Dedifferentiated amniotic fluid mesenchymal stem cell (primary cell): ENCODE results near the gene CEP43.
"Not testable (repeated sequence)": the region's sequence is repeated elsewhere in the genome, so short reads cannot be mapped to it uniquely, and the experiment has no call there.

ENCODE experiments used
- DNase-seq: peaks from one replicate; pipeline ENCODE4 v3.0.0-alpha.2; 2016; ENCODE audit errors: extremely low spot score

Gene CEP43

GRCh38 chr6:166999145-166999883, at the start of gene CEP43:
CEP43 (plus strand) TSS chr6:166999397; CDS start chr6:166999413, 16 bp downstream.
- DNase-seq: peak; percentile 93

- no peak for DNase-seq
Measured at GRCh38 chr6:166949528-166950442, 49.4 kb upstream of the CEP43 start.

GRCh38 chr6:166950443-166950821, 48.8 kb upstream of the CEP43 start:
- no peak for DNase-seq

GRCh38 chr6:166950892-166951669, 48.1 kb upstream of the CEP43 start:
- not testable (repeated sequence) for DNase-seq

GRCh38 chr6:166951670-166952060, 47.5 kb upstream of the CEP43 start:
- no peak for DNase-seq

- DNase-seq: no peak
Measured at GRCh38 chr6:166952121-166952520, 47.1 kb upstream of the CEP43 start.

GRCh38 chr6:166952567-166953486, 46.4 kb upstream of the CEP43 start:
- DNase-seq: no peak

GRCh38 chr6:166954118-166954713, 45.0 kb upstream of the CEP43 start:
- no peak for DNase-seq

GRCh38 chr6:166955121-166955864, 43.9 kb upstream of the CEP43 start:
- DNase-seq: no peak

- no peak for DNase-seq
Measured at GRCh38 chr6:166955865-166956443, 43.2 kb upstream of the CEP43 start.

GRCh38 chr6:166956444-166957086, 42.6 kb upstream of the CEP43 start, which contains the start of gene RNASET2:
RNASET2 (minus strand) TSS chr6:166956550; CDS start chr6:166956182, 368 bp downstream.
- DNase-seq: peak; percentile 82

- no peak for DNase-seq
Measured at GRCh38 chr6:166957087-166957804, 42.0 kb upstream of the CEP43 start.

- no peak for DNase-seq
Measured at GRCh38 chr6:166957805-166958076, 41.5 kb upstream of the CEP43 start.

- DNase-seq: no peak
Measured at GRCh38 chr6:166958926-166959861, 40.0 kb upstream of the CEP43 start.

GRCh38 chr6:166959911-166960608, 39.1 kb upstream of the CEP43 start:
- DNase-seq: no peak

GRCh38 chr6:166960609-166960978, 38.6 kb upstream of the CEP43 start:
- no peak for DNase-seq

- DNase-seq: no peak
Measured at GRCh38 chr6:166966268-166966667, 32.9 kb upstream of the CEP43 start.
